ENCODE measurements around the gene INPP5K.

Gene INPP5K

DNA sequence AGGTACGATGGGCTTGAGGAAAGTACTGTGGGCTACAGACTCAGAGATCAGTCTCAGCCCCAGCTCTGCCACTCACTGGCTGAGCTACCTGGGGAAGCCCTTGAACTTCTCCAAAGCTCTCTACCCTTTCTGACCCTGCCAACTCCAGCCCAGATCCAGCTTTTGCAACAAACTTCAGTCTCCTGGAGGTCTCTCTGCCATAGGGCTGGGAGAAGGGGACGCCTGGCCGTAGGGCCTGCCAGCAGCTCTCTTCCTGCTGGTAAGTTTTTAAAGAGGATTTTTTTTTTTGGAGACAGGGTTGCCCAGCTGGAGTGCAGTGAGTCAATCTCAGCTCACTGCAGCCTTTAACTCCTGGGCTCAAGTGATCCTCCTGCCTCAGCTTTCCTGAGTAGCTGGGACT lies 11.5 kb downstream of the INPP5K start:
- no peak for DNase-seq

DNA sequence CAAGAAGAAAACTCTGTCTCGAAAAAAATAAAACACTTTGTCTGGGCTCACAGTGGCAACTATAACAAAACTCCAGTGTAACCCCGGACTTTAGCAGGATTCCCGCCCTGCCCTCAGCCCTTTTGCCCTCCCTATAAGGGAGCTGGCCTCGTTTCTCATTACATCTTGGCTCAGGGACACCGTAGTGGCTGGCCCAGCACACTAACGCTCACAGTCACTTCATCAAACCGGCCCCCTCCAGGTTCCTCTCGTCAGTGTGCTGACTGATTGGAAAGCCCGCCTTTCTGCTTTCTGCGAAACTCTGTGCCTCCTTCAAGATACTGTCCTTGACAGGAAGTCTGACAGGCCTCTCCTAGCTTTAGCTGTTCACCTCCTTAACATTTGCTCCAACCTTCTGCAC lies 12.7 kb downstream of the INPP5K start:
- no peak for DNase-seq

- DNase-seq = no peak
These were observed 17.5 kb downstream of the INPP5K start for GRCh38 chr17:1498869-1499268.

DNA sequence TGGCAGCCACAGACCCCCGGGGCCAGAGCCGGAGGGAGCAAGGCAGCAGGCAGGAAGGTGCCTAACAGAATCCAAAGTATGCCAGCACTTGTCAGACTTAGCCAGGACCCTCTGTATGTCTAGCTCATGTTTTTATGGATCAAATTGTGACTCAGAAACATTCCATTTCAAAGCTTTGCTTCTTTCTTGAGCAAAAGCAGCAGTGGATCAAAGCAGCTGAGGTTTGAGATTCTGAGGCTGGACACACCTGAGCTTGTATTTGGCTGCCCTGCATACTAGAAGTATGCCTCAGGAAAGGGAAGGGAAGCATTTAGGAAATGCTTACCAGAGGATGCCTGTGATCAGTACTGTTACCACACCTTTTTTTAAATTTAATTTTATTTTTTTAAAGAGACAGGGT lies 18.2 kb downstream of the INPP5K start:
- no peak for DNase-seq

GRCh38 chr17:1497831-1498230 lies 18.6 kb downstream of the INPP5K start:
- no peak for DNase-seq

DNA sequence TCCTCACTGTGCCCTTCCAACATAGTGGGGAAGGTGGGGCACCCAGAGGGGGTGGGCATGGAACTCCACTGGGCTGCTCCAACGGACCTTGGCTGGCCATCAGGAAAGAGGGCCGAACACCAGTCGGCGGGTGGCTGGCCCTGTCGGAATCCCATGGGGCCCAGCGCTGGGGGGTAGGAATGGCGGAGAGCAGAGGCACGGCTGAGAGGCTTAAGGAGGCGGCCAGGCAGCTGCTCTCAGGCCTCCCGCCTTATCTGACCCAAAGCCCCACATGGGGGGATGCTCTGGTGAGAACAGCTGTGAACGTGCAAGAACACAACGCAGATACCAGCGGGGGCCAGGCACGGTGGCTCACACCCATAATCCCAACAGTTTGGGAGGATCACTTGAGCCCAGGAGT lies 19.5 kb downstream of the INPP5K start:
- no peak for DNase-seq

DNA sequence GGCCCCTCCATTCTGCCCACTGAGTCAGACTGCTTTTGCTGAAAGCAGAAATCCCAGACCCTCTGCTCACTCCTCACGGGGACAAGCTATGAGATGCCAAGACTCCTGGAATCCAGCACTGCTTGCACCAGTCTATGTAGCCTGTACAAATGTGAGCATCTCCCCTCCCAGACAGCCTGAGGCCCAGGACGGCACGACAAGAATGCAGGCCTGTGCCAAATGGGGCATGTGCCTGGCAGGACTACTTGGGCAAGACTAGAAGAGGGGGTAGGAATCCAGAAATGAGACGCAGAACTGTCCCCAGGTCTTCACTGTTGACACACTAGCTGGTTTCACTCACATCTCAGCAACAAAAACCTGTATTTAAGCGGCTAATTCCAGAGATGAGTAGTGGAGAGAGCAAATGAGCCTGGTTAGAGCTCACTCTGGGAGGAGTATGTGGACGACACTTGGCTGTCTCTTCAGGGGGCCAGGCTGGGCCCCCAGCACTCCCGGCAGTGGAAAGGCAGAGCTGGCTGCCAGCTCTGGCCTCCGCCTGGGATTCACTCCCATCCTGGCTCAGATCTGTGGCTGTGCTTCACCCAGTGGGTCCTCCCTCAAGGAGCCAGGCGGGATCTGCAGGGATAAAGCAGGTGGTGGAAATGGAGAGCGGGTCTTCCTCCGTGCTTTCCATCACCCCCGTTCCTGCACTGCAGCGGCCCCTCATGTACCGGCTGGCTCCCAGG lies 21.0 kb downstream of the INPP5K start:
- no peak for DNase-seq

- no peak for DNase-seq
These were observed 21.6 kb downstream of the INPP5K start for GRCh38 chr17:1494736-1495253.

DNA sequence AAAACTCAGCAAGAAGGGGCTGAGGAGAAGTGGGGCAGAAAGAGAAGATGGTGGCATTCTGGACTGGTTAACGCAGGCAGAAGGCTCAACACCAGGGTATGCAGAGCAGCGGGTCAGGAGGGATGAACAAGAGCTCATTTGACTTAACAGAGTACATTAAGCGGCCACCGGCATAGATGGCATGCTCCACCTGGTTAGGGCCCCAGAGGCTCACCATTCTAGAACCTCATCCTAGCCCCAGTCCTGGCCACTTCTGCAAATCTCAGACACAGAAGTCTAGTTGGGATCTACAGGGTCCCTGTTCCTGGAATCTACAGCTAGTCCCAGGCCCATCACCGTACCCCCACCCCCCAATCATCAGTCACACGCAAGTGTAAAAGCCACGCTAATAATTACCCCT lies 22.2 kb downstream of the INPP5K start:
- no peak for DNase-seq

DNA sequence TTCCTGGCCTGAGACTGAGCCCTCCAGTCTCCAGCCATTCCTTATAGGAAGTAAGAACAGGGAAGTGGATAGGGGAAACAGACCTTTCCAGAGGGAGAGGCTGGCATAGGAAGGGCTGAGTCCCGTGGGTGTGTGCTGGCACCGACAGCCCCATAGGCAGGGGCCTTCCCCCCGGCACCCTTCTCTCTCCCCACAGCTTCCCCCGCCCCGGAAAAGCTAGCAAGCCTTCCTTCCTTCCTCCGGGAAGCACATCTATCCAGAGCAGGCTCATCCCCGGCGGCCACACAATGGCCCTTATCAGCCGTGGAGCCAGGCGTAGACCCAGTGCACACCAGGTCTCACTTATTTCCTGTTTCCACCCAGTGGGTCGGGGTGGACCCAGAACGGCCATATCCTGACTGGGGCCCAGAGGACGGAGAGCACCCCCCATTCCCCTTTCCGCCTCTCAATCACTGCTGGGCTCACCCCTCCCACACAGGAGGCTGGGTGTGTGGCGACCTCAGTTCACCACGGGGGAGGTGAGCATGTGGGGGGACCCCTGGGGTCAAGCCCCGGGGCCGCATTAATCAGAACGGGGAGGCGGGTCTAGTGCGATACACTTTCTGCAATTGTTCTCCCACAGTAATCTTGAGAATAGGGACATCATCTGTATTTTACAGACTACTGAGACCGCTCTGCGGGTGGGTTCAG lies 23.0 kb downstream of the INPP5K start:
- no peak for DNase-seq

DNA sequence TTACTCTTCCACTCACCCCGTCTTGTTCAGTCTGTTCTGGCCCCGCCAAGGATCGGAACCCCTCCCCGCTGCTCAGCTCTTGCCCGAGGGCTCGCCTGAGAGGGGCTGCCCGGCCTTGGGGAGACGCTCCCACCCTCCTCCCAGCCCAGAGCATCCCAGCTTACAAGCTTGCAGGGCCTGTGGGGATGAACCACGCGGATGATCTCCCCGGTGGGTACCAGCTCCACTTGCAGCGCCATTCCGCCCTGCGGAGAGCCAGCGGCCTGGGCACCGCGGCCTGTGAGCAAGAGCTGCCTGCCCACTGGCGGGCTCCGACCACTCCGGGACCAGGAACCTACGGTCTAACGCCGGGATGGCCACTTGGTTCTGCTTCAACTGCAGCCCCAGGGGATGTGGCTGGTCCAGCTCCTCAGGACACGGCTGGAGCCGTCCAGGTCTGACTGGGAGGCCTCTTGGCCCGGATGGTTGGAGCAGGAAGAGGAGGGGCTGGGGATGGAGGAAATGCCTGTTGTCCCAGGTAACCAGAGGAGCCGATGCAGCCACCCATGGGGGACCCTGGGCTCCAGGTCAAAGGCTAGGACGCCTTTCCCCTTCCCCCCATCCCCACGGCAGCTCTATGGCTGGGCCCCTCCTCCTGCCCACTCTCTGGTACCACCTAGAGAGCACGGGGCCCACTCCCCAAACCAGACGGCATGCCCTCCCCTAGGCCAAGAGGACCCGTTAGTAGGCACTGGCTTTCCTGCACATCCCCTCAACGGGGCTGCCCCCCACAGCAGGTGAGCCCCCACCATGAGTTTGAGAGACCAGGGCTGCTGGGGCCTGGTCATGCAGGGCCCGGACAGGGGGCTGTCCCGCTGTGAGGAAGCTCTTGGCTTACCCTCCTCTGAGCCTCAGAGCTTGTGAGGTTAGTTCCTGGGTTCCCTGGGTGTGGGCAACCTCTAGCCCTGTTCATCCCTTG lies 23.9 kb downstream of the INPP5K start, which contains the start of gene MYO1C:
Gene MYO1C, minus strand, starts transcription at position 438 of the 958 bp plus-strand sequence. Its CDS starts 199 bp downstream, at position 239.
- peak; percentile 17 for DNase-seq

- peak; percentile 70 for DNase-seq
These were observed 24.8 kb downstream of the INPP5K start for GRCh38 chr17:1491443-1492248.

- DNase-seq = peak; percentile 87
These were observed 25.6 kb downstream of the INPP5K start for GRCh38 chr17:1490643-1491442.

DNA sequence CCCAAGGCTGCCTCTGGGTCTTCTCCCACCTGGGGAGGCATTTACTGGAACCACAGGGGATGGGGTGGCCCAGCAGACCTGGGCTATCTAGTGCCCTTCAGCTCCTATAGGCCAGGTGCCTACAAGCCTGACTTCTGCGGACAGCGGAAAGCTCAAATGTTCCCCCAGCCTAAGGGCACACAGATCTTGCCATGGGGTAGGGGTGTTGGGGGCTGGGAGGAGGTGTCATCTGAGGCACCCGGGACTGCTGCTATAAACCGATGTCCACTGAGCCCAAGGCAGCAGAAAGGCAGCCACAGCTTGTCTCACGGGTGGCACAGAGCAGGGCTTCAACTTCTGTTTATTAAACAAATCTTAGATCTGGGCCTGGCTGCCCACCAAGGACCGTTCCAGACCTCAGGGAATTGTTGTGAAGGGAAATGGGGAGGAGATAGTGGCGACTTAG lies 27.6 kb downstream of the INPP5K start:
- DNase-seq = no peak

DNA sequence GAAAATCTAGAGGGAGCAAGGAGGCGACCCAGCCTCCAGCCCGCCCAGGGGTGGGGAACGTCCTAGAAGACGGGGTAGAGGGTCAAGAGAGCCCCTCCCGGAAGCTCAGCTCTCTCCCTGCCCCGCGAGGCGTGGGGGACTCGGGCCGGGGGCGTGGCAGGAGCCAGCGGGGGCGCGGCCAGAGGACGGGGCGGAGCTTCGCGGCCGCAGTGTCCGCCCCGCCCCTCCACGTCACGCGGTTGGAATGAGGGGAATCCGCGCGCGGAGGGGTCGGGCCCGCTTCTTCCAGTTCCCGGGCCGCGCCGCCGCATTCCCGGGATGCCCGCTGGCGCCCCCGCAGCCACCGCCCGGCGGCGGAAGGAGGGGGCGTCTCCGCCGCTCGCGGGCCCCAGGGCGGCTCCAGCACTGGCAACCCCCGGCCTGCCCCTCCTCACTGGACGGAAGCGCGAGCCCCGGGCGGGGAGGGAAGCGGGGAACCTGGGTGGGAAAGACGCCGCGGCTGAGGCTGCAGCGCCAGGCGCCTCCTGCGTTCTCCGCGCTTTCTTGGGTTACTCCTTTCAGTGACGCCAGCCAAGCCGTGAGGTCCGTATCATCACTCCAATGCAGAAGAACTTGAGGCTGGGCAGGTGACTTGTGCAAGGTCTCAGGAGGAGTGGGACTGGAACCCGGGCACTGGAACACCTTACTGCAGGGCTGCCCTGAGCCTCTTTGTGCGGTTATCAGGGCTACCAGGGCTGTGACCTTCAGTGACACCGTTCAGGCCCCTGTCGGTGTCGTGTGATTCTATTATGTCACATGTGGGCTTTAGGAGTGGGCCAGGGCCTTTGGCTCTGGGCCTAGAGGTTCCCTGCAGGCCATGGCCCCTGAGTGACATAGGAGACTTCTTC lies 28.2 kb downstream of the INPP5K start:
- peak; percentile 76 for DNase-seq

DNA sequence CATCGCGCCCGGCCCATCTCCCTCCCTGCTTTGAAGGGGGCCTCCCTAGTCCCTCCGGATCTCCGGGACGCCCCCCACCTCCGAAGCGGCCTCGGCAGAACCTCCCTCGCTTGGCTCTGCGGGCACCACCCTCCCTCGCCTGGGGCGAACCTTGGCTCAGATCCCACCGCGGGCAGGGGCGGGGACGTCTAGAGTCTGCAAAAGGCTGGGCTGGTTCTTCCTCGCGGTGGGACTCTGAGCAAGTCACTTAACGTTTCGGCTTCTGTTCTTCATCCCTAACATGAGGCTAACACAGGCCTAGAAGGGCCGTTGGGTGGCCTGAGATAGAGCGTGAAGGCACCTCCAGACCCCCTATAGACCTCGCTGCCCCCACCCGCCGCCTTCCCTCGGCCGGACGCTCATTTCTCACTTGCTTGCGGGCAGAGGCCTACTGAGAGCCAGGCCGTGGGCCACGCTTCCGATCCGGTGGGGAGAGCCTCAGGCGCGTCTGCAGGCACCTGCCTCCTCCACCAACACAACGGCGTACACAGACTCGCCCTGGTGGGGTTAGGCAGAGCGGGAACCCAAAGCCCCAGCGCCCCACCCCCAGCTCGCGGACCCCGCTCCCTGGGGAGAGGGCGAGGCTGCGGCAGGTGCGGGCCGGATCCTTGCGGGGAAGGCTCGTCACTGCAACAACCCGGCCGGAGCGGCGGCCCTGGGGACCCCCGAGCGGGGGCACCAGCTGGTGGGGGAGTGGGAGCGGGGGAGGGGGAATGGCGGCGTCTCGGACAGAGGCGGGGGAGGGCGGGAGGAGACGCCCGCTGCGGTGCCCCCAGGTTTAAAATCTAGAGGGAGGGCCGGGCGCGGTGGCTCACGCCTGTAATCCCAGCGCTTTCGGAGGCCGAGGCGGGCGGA lies 29.4 kb downstream of the INPP5K start:
- peak; percentile 83 for DNase-seq

- DNase-seq = peak; percentile 76
These were observed 30.7 kb downstream of the INPP5K start for GRCh38 chr17:1485423-1486376.

Data from stimulated activated CD4-positive, alpha-beta T cell treated with anti-CD3 and anti-CD28 coated beads, Interleukin-15, amount 100 ng/mL, for 24 hours (primary cell).